GM23338 (cell line): ENCODE data around the gene TMPRSS6. TPM values are rescaled to one million over a fixed set of nuclear protein-coding genes. Genes with fewer than 3 reads are reported as not detected.

Source experiments
- ATAC-seq: fragments of 200-7000 bp; cut with Tn5 transposase; 3 replicates; pipeline ENCODE4 v1.9.1; 2020
- DNase-seq: peaks from one replicate; pipeline ENCODE4 v3.0.0-alpha.2; 2015; ENCODE audit warnings: low spot score
- H2AFZ ChIP-seq: fragments of 200-600 bp; sonication (generic); 2 replicates; pipeline ENCODE4 v1.8.0; 2016; ENCODE audit warnings: antibody characterized with exemption, mild to moderate bottlenecking, moderate library complexity
- H3F3A ChIP-seq: fragments of 200-600 bp; sonication (generic); replicated peaks from 2 replicates; pipeline ENCODE4 v1.8.0; 2017; ENCODE audit warnings: antibody characterized with exemption, mixed run types, low read depth
- H3K27ac ChIP-seq: fragments of 200-600 bp; sonication (generic); 2 replicates; pipeline ENCODE4 v1.6.1; 2016; ENCODE audit warnings: low read depth
- H3K27me3 ChIP-seq: fragments of 200-600 bp; sonication (generic); 2 replicates; pipeline ENCODE4 v1.8.0; 2016; ENCODE audit warnings: mild to moderate bottlenecking, mixed run types, moderate library complexity; ENCODE audit not compliant: insufficient read depth
- H3K36me3 ChIP-seq: fragments of 200-600 bp; sonication (generic); 2 replicates; pipeline ENCODE4 v1.8.0; 2016; ENCODE audit warnings: mild to moderate bottlenecking; ENCODE audit not compliant: insufficient read depth
- H3K4me1 ChIP-seq: fragments of 200-600 bp; sonication (generic); 2 replicates; pipeline ENCODE4 v1.8.0; 2016; ENCODE audit warnings: mild to moderate bottlenecking, moderate library complexity; ENCODE audit not compliant: insufficient read depth
- H3K4me2 ChIP-seq: fragments of 200-600 bp; sonication (generic); 2 replicates; pipeline ENCODE4 v1.7.1; 2017; ENCODE audit warnings: mixed run types
- H3K4me3 ChIP-seq: fragments of 200-600 bp; sonication (generic); 2 replicates; pipeline ENCODE4 v1.6.1; 2016; ENCODE audit warnings: mixed run types
- H3K79me2 ChIP-seq: fragments of 200-600 bp; sonication (generic); replicated peaks from 2 replicates; pipeline ENCODE4 v1.8.0; 2017; ENCODE audit warnings: mild to moderate bottlenecking; ENCODE audit not compliant: insufficient read depth
- H3K9me2 ChIP-seq: fragments of 200-600 bp; sonication (generic); 2 replicates; pipeline ENCODE4 v1.8.0; 2017; ENCODE audit not compliant: insufficient read depth
- H4K20me1 ChIP-seq: fragments of 200-600 bp; sonication (generic); replicated peaks from 2 replicates; pipeline ENCODE4 v1.8.0; 2017; ENCODE audit warnings: mild to moderate bottlenecking; ENCODE audit not compliant: insufficient read depth
- H3K27ac Mint-ChIP-seq: 2 replicates; pipeline ENCODE4 v1.8.0; 2020; ENCODE audit warnings: inconsistent platforms, mild to moderate bottlenecking, moderate library complexity, mixed read lengths
- H3K27me3 Mint-ChIP-seq: 3 replicates; pipeline ENCODE4 v1.8.0; 2022; ENCODE audit warnings: low read depth, mild to moderate bottlenecking, moderate library complexity, mixed read lengths, inconsistent platforms; ENCODE audit not compliant: insufficient read depth, poor library complexity
- H3K36me3 Mint-ChIP-seq: 3 replicates; pipeline ENCODE4 v1.8.0; 2021; ENCODE audit warnings: low read depth, mild to moderate bottlenecking, inconsistent platforms, moderate library complexity, mixed read lengths
- H3K4me1 Mint-ChIP-seq: 3 replicates; pipeline ENCODE4 v1.8.0; 2020; ENCODE audit warnings: mild to moderate bottlenecking, inconsistent platforms, mixed read lengths
- H3K4me3 Mint-ChIP-seq: 3 replicates; pipeline ENCODE4 v1.8.0; 2021; ENCODE audit warnings: moderate library complexity, mild to moderate bottlenecking, inconsistent platforms, mixed read lengths
- H3K9me3 Mint-ChIP-seq: 3 replicates; pipeline ENCODE4 v1.8.0; 2020; ENCODE audit warnings: moderate library complexity, mild to moderate bottlenecking, inconsistent platforms, mixed read lengths
- CREB1 ChIP-seq: fragments of 250-450 bp; sonication (Bioruptor Pico); IDR thresholded peaks from 2 replicates; pipeline ENCODE4 v1.5.0; 2020; ENCODE audit warnings: low read depth, mild to moderate bottlenecking, moderate library complexity
- EZH2 ChIP-seq: fragments of 200-600 bp; sonication (generic); IDR thresholded peaks from one replicate; pipeline ENCODE4 v1.8.0; 2017; ENCODE audit warnings: antibody characterized with exemption, mild to moderate bottlenecking, low read depth; ENCODE audit not compliant: unreplicated experiment
- EZH2phosphoT487 ChIP-seq: fragments of 200-600 bp; sonication (generic); IDR thresholded peaks from one replicate; pipeline ENCODE4 v1.8.1; 2018; ENCODE audit warnings: antibody characterized with exemption; ENCODE audit not compliant: unreplicated experiment
- NANOG ChIP-seq: IDR thresholded peaks from 2 replicates; pipeline ENCODE4 v1.6.1; 2016; ENCODE audit warnings: antibody characterized with exemption, borderline replicate concordance
- STAT1 ChIP-seq: IDR thresholded peaks from one replicate; pipeline ENCODE4 v1.6.1; 2016; ENCODE audit warnings: antibody characterized with exemption; ENCODE audit not compliant: unreplicated experiment
- ZNF114 ChIP-seq: fragments of 250-450 bp; sonication (Bioruptor Pico); IDR thresholded peaks from 2 replicates; pipeline ENCODE4 v1.5.0; 2020; ENCODE audit warnings: mild to moderate bottlenecking, moderate library complexity
- ZNF331 ChIP-seq: fragments of 250-450 bp; sonication (Bioruptor Pico); IDR thresholded peaks from 2 replicates; pipeline ENCODE4 v1.5.0; 2020; ENCODE audit warnings: low read depth, mild to moderate bottlenecking, moderate library complexity
- polyA plus RNA-seq: library from polyadenylated mRNA; unstranded; fragments of >200 nt; fragmentation: Nextera tagmentation; extraction: Ambion mirVana; gene quantifications from 2 replicates; pipeline ENCODE4 v1.2.1, GENCODE V29; 2016
- total RNA-seq: library from RNA; depleted of rRNA; stranded (reverse); fragments of >200 nt; shearing (Covaris generic); gene quantifications from 2 replicates; pipeline ENCODE4 v1.2.3, GENCODE V29; 2014
- TF ChIP-seq, protein P1 (sequence below): IDR thresholded peaks from 2 replicates; pipeline ENCODE4 v1.6.1; 2016; ENCODE audit warnings: antibody characterized with exemption
- TF ChIP-seq, protein P2 (sequence below), 2 experiments: fragments of 200-600 bp in 1 of 2; sonication (generic) in 1 of 2; conservative IDR thresholded peaks; 2 replicates each; pipeline versions ENCODE4 v1.5.1 to v1.6.1; 2016 to 2017; ENCODE audit warnings: antibody characterized with exemption in 2 of 2, low read depth in 2 of 2, mild to moderate bottlenecking in 2 of 2, moderate library complexity in 1 of 2

Gene TMPRSS6
- total and polyA plus RNA-seq, 2 experiments from 2014 or later, result 0.13 TPM; not detected in 1

DNA sequence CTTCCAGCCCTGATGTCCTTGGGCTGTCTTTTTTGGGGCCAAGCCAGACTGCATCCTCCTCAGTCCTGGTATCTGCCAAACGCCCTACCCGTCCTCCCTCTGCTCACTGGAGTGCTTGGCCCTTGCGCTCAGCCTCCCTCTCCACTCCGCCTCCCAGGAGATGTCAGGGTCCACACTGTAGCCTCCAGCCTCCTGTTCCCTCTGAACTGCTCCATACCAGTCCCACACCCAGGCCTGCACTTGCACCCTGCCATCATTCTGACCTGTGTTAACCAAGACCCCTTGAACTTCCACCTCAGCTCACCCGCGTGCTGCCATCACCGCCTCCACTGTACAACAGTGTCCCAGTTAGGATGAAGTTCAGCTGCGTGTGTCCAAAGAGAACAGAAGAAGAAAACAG is 46.5 kb upstream of the TMPRSS6 start:
- Histone ChIP-seq H3K4me2 (no peak overlapping the region), H3K36me3 (no peaks in the 10 kb centered on the region), H3K4me3 (no peak overlapping the region), H3F3A (no peaks in the 10 kb centered on the region), H3K4me1 (no peaks in the 10 kb centered on the region), H3K79me2 (no peaks in the 10 kb centered on the region), H3K9me2 (no peaks in the 10 kb centered on the region), H2AFZ (no peak overlapping the region), H3K27me3 (no peaks in the 10 kb centered on the region), H3K27ac (no peak overlapping the region), H4K20me1 (no peaks in the 10 kb centered on the region)
- TF ChIP-seq, protein P1, sequence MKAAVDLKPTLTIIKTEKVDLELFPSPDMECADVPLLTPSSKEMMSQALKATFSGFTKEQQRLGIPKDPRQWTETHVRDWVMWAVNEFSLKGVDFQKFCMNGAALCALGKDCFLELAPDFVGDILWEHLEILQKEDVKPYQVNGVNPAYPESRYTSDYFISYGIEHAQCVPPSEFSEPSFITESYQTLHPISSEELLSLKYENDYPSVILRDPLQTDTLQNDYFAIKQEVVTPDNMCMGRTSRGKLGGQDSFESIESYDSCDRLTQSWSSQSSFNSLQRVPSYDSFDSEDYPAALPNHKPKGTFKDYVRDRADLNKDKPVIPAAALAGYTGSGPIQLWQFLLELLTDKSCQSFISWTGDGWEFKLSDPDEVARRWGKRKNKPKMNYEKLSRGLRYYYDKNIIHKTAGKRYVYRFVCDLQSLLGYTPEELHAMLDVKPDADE, result no peak
- TF ChIP-seq EZH2phosphoT487 (no peak), CREB1 (CRISPR knock-in tag) (no peak), ZNF114 (no peak), STAT1 (no peak)
- TF ChIP-seq, protein P2, sequence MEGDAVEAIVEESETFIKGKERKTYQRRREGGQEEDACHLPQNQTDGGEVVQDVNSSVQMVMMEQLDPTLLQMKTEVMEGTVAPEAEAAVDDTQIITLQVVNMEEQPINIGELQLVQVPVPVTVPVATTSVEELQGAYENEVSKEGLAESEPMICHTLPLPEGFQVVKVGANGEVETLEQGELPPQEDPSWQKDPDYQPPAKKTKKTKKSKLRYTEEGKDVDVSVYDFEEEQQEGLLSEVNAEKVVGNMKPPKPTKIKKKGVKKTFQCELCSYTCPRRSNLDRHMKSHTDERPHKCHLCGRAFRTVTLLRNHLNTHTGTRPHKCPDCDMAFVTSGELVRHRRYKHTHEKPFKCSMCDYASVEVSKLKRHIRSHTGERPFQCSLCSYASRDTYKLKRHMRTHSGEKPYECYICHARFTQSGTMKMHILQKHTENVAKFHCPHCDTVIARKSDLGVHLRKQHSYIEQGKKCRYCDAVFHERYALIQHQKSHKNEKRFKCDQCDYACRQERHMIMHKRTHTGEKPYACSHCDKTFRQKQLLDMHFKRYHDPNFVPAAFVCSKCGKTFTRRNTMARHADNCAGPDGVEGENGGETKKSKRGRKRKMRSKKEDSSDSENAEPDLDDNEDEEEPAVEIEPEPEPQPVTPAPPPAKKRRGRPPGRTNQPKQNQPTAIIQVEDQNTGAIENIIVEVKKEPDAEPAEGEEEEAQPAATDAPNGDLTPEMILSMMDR (conservative IDR thresholded peaks at IDR 0.05; ENCODE audit: low read depth in 2 of 2), result no peak
- no peak overlapping the region for H3K4me3 Mint-ChIP-seq
- DNase-seq, result no peak
- no peaks in the 10 kb centered on the region; the same call in 1 of the 3 replicates for H3K4me1 Mint-ChIP-seq
- H3K9me3 Mint-ChIP-seq, result peaks cover 7% of the 10 kb centered on the region
- no peak overlapping the region for H3K27ac Mint-ChIP-seq
- H3K27me3 Mint-ChIP-seq, result peaks cover 10% of the 10 kb centered on the region
- ATAC-seq, result no peak
- H3K36me3 Mint-ChIP-seq, result no peaks in the 10 kb centered on the region

DNA sequence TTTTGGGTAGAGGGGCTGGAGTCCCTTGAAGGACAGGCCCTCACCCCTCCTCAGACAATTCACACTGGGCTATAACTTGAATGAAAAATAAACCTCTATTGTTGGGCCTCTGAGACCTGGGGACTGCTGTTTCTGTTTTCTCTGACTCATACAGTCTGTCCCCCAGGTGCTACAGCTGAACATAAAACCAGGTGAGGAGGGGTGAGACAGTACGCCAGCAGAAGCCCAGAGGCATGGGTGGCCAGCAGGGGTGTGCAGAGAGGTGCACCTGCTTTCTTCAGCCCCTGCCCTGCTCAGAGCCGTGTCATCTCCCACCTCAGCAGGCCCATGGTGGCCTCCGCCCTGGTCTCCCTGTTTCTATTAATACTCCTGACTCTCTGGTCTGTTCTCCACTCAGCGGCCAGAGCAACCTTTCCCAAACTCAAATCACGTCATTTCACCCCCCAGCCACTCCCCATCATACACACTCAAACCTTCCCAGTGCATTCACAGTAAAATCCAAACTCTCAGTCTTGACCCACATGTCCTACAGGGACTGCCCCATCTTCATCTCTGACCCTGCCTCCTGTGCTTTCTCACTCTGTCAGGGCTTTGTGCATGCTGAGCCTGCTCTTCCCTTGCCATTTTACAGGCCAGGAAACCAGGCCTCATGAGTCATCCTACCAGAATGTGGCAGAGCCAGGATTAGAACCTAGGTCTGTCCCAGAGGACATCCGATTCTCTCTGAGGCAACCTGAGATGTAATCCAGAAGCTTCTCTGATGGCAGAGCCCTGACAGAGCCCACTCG is 45.6 kb upstream of the TMPRSS6 start:
- Histone ChIP-seq H3K36me3 (no peaks in the 10 kb centered on the region), H3K4me2 (no peak overlapping the region), H3K4me1 (no peaks in the 10 kb centered on the region), H3K4me3 (no peak overlapping the region), H3K27me3 (no peaks in the 10 kb centered on the region), H3F3A (no peaks in the 10 kb centered on the region), H3K9me2 (no peaks in the 10 kb centered on the region), H4K20me1 (no peaks in the 10 kb centered on the region), H3K27ac (no peak overlapping the region), H2AFZ (no peak overlapping the region), H3K79me2 (no peaks in the 10 kb centered on the region)
- H3K27me3 Mint-ChIP-seq, result peaks cover 12% of the 10 kb centered on the region
- peaks cover 2% of the 10 kb centered on the region for H3K4me1 Mint-ChIP-seq
- peaks cover 7% of the 10 kb centered on the region for H3K9me3 Mint-ChIP-seq
- no peak overlapping the region for H3K27ac Mint-ChIP-seq
- H3K36me3 Mint-ChIP-seq, result no peaks in the 10 kb centered on the region
- no peak overlapping the region; the same call in 2 of the 3 replicates for H3K4me3 Mint-ChIP-seq
- ATAC-seq, result no peak
- DNase-seq, result no peak
- TF ChIP-seq, protein P1, result no peak
- TF ChIP-seq ZNF331 (CRISPR knock-in tag) (no peak), EZH2 (no peak), NANOG (no peak), CREB1 (CRISPR knock-in tag) (no peak)
- TF ChIP-seq, protein P2 (conservative IDR thresholded peaks at IDR 0.05; ENCODE audit: low read depth in 2 of 2), result no peak
